NB4 (cell line): Measurements from ENCODE around the gene NR4A3.
A peak's percentile ranks its signal among the peaks of the same experiment; 100 is the strongest.

Source experiments
- DNase-seq: peaks from one replicate; pipeline ENCODE4 v3.0.0; 2010; ENCODE audit warnings: low read depth
- H3K4me3 ChIP-seq: one replicate; pipeline ENCODE4 v1.5.1; 2011; ENCODE audit warnings: mild to moderate bottlenecking, low read depth, low read length, moderate library complexity
- MYC ChIP-seq: IDR thresholded peaks from 2 replicates; pipeline ENCODE4 v1.6.1; 2011; ENCODE audit warnings: low read depth, low read length
- POLR2A ChIP-seq: IDR thresholded peaks from 2 replicates; pipeline ENCODE4 v1.6.1; 2011; ENCODE audit warnings: mild to moderate bottlenecking; ENCODE audit not compliant: insufficient read length; ENCODE audit errors: extremely low read depth
- TF ChIP-seq, protein P1 (sequence below): IDR thresholded peaks from one replicate; pipeline ENCODE4 v1.5.1; 2012; ENCODE audit warnings: low read depth, low read length
- TF ChIP-seq, protein P2 (sequence below): IDR thresholded peaks from 2 replicates; pipeline ENCODE4 v1.6.1; 2011; ENCODE audit warnings: low read depth, low read length

Gene NR4A3

DNA sequence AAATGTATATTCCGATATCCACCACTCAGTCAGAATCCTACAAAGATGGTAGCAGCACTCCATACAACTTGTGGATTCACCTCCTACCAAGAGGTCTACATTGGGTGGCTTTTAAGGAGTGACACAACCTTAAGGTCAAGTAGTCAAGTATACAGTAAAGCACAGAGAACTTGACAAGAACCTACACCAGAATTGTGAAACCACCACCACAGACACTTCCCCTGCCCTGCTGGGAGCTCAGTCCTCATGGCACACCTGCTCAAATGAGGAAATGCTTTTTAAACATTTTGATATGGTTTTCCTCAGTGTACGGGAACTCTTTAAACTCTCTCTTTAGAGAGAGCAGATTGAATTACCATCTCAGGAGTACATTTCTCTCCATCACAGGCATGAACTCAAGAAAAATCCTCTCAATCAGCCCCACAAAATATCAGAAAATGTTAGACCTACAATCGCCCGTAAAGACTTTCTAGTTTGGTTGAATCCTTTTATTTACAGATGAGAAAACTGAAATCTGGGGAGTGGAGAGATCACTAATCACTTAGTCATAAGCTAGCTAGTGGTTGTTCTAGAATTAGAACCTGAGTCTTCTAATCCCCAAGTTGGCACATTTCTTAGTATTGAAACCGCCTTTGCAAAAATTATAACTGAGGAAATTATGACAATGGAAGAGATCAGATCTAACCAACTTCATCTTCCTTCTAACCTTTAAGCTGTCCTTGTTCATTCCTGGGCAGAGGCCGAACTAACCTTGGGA lies 38.5 kb upstream of the NR4A3 start:
- DNase-seq, result peak; percentile 66
- TF ChIP-seq MYC, result peak; percentile 77; the same call in 1 of the 2 replicates
- TF ChIP-seq POLR2A, result no peak
- TF ChIP-seq, protein P1, sequence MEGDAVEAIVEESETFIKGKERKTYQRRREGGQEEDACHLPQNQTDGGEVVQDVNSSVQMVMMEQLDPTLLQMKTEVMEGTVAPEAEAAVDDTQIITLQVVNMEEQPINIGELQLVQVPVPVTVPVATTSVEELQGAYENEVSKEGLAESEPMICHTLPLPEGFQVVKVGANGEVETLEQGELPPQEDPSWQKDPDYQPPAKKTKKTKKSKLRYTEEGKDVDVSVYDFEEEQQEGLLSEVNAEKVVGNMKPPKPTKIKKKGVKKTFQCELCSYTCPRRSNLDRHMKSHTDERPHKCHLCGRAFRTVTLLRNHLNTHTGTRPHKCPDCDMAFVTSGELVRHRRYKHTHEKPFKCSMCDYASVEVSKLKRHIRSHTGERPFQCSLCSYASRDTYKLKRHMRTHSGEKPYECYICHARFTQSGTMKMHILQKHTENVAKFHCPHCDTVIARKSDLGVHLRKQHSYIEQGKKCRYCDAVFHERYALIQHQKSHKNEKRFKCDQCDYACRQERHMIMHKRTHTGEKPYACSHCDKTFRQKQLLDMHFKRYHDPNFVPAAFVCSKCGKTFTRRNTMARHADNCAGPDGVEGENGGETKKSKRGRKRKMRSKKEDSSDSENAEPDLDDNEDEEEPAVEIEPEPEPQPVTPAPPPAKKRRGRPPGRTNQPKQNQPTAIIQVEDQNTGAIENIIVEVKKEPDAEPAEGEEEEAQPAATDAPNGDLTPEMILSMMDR, result no peak
- TF ChIP-seq, protein P2, sequence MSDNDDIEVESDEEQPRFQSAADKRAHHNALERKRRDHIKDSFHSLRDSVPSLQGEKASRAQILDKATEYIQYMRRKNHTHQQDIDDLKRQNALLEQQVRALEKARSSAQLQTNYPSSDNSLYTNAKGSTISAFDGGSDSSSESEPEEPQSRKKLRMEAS, result peak; percentile 68; the same call in 1 of the 2 replicates
- H3K4me3 ChIP-seq, result no peak overlapping the region

DNA sequence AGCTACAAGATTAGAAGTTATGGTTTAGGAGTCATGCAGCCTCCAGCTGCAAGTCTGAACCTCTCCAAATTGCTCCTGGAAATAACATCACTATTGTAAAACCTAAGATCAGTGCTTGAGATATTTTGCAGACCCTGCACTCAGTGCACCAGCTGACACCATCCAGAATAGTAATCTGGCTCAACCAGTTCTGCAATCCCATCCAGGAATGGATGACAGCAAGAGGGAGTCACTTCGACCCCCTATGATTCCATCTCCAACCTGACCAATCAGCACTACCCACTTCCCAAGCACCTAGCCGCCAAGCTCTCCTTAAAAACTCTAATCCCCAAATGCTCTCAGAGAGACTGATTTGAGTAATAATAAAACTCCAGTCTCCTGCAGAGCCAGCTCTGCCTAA lies 37.9 kb upstream of the NR4A3 start:
- DNase-seq, result no peak
- TF ChIP-seq MYC (no peak), POLR2A (no peak)
- TF ChIP-seq, protein P1, result no peak
- TF ChIP-seq, protein P2, result no peak
- no peak overlapping the region for H3K4me3 ChIP-seq

DNA sequence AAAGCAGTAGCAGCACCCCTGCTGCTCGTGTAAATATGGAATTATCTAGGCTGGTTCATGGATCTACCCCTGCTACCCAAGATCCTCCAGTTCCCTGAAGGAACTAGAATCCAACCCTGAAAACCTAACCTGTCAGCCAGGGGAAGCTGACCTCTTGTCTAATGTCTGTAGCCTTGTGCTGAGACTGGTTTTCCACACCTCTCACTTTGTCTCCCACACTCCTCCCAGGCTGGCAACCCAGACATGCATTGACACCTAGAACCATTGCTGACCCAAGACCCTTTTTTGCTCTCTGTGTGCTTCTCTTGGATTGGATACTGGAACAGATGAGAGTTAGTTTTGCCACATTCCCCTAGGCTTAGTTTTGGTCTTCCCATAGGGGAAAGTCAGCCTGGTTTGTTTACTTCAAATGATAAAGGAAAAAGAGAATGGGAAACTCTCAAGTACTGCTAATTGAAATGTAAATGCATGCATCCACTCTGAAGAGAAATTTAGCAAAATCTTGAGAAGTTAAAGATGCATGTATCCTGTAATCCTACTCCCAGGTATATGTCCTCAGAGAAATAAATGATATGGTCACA lies 36.6 kb upstream of the NR4A3 start:
- TF ChIP-seq POLR2A, result no peak
- TF ChIP-seq, protein P1, result no peak
- no peak for TF ChIP-seq MYC
- no peak overlapping the region for H3K4me3 ChIP-seq
- DNase-seq, result no peak

GRCh38 chr9:99787556-99787955 lies 34.1 kb upstream of the NR4A3 start:
- no peak overlapping the region for H3K4me3 ChIP-seq
- DNase-seq, result no peak
- TF ChIP-seq POLR2A, result no peak
- no peak for TF ChIP-seq MYC
- TF ChIP-seq, protein P1, result no peak
- TF ChIP-seq, protein P2, result no peak

DNA sequence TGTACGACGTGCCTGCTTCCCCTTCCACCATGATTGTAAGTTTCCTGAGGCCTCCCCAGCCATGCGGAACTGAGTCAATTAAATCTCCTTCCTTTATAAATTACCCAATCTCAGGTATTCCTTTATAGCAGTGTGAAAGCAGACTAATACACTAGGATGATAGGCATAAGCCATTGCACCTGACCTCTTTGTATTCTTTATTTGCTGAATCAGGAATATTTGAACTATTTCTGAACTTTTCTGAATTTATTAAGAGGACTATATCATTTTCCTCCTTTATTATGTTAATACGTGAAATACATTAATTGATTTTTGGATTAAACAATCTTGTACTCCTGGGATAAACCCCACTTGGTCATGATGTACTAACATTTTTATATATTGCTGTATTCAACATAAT lies 28.2 kb upstream of the NR4A3 start:
- H3K4me3 ChIP-seq, result no peak overlapping the region
- no peak for DNase-seq
- TF ChIP-seq POLR2A (no peak), MYC (no peak)
- TF ChIP-seq, protein P2, result no peak
- TF ChIP-seq, protein P1, result no peak

DNA sequence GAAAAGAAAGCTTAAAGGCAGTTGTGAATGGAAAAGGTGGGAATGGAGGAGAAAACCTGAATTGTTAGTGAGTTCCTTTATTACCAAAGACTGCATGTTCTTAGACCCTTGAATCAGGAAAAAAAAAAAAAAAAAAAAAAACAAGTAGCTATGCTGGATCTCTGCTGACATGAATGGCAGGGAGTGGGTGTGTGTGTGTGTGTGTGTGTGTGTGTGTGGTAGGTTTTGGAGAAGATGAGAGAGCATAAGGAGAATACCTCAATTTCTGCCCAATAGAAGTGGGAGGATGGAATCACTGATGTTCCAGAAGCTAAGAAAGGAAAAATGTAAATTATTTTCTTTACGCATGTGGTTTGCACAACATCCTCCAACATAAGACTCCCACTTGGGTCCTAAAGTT lies 25.5 kb upstream of the NR4A3 start:
- no peak for DNase-seq
- no peak overlapping the region for H3K4me3 ChIP-seq
- TF ChIP-seq POLR2A, result no peak
- TF ChIP-seq, protein P2, result no peak
- no peak for TF ChIP-seq MYC
- TF ChIP-seq, protein P1, result no peak
